Upper lobe of left lung (tissue), 6 donors: ENCODE results near the gene DNAJC18. TPM values are rescaled to one million over a fixed set of nuclear protein-coding genes. Genes with fewer than 3 reads are reported as not detected.

Experiments used
- ATAC-seq, 2 donors: fragments of 200-7000 bp; cut with Tn5 transposase; one replicate each; pipeline ENCODE4 v1.9.1; 2022; ENCODE audit warnings: mild to moderate bottlenecking in 2 of 2, moderate library complexity in 2 of 2; ENCODE audit not compliant: low FRiP score in 2 of 2
- DNase-seq, 2 donors: peaks; one replicate each; pipeline ENCODE4 v3.0.0-alpha.2; 2019 to 2020
- H3K27ac ChIP-seq, 4 donors: fragments of 200-600 bp; sonication (generic); one replicate each; pipeline ENCODE4 v1.5.1; 2016 to 2019
- H3K27me3 ChIP-seq, 4 donors: fragments of 200-600 bp; sonication (generic); one replicate each; pipeline ENCODE4 v1.5.1; 2017 to 2019
- H3K36me3 ChIP-seq, 4 donors: fragments of 200-600 bp; sonication (generic); one replicate each; pipeline ENCODE4 v1.5.1; 2016 to 2019
- H3K4me1 ChIP-seq, 4 donors: fragments of 200-600 bp; sonication (generic); one replicate each; pipeline ENCODE4 v1.5.1; 2018 to 2019
- H3K4me3 ChIP-seq, 4 donors: fragments of 200-600 bp; sonication (generic); one replicate each; pipeline ENCODE4 v1.5.1; 2017 to 2019; ENCODE audit warnings: mild to moderate bottlenecking in 2 of 4, moderate library complexity in 1 of 4
- H3K9me3 ChIP-seq, 4 donors: fragments of 200-600 bp; sonication (generic); one replicate each; pipeline ENCODE4 v1.5.1; 2018 to 2019
- CTCF ChIP-seq, 6 experiments: fragments of 450-650 bp in 4 of 6; fragments of 200-600 bp in 2 of 6; sonication (generic) in 2 of 6; IDR thresholded peaks; one replicate each; pipeline ENCODE4 v1.5.1; 2016 to 2019; ENCODE audit warnings: antibody characterized with exemption in 6 of 6
- EP300 ChIP-seq, 4 donors: sonication (generic); formaldehyde crosslinking; IDR thresholded peaks; one replicate each; pipeline ENCODE4 v1.5.1; 2017; ENCODE audit warnings: antibody characterized with exemption in 4 of 4, control low read depth in 2 of 4
- POLR2A ChIP-seq, 4 donors: fragments of 450-650 bp; IDR thresholded peaks; one replicate each; pipeline ENCODE4 v1.5.1; 2016 to 2017; ENCODE audit warnings: antibody characterized with exemption in 4 of 4, mild to moderate bottlenecking in 2 of 4
- POLR2AphosphoS5 ChIP-seq, 2 donors: sonication (generic); formaldehyde crosslinking; IDR thresholded peaks; one replicate each; pipeline ENCODE4 v1.5.1; 2017; ENCODE audit warnings: antibody characterized with exemption in 2 of 2
- whole genome bisulfite sequencing, 2 donors: methylation state at CpG; one replicate each; pipeline ENCODE4 v1.1.5; 2017 to 2018; 5-methylcytosine and 5-hydroxymethylcytosine counted together
- total RNA-seq, 6 donors: library from RNA; depleted of rRNA in 4 of 6; stranded (reverse); fragments of >200 nt in 4 of 6; gene quantifications; one replicate each; pipeline versions ENCODE4 v1.1.0 to v1.2.1, GENCODE V29; 2016 to 2021
- donor health status: DM: no; HTN: no; CAD: no; lungs with moderate emphysema.
- donor health status: DM: no; HTN: yes; CAD: no; lungs with severe emphysema.

Gene DNAJC18
- total RNA-seq, 6 donors from 2014 or later = 1.0 to 11.6 (median 6.3) TPM

DNA sequence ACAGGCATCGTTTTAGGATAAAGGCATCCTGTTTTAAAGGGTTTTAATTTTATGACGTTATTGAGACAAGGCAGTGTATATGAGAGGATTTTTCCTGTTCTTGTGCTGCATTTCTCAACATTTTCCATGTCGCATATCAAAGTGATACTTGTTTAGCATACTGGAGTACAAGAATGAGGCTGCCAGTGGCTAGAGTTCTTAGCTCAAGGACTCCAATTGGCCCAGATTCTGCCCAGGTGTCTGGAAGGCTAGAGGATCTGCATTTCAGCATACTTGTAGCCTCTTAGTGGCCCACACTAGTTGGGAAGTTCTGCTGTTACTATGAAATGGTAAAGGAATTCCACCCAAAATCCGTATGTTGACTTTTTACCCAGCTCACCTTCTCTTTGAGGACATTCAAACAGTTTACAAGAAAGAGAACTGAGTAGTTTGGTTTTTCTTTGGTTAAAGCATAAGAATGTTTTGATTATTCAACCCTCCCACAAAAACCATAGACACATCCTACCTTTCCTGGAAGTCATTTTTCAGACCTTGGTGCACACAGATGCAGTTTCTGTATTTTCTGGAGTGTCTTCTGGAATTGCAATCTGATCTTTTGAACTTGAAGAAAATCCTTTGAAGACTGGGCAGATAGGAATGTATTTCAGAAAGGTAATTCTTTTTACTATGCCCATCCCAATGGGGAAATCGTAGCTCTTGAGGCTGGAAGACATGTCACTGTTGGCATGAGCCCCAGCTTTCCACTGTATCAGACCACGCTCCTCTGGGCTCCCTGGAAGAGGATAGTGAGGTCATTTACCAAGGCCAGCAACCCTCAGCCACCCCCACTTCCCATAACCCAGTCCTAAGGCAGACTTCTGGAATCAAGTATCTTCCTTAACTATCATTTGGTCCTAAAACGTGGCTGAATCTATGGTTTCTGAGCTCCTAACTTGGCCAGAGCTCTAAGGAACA lies 67.6 kb downstream of the DNAJC18 start:
- Histone ChIP-seq H3K27ac (no peak overlapping the region), H3K36me3 (peaks cover 3 to 68% (median 43%) of the 10 kb centered on the region in 4 donors), H3K4me1 (no peaks in the 10 kb centered on the region), H3K4me3 (no peak overlapping the region), H3K9me3 (no peaks in the 10 kb centered on the region), H3K27me3 (no peaks in the 10 kb centered on the region)
- TF ChIP-seq POLR2AphosphoS5 (IDR thresholded peaks at IDR 0.05) = no peak
- no peak for TF ChIP-seq POLR2A (IDR thresholded peaks at IDR 0.05)
- TF ChIP-seq EP300 (IDR thresholded peaks at IDR 0.05) = no peak
- no peak for TF ChIP-seq CTCF (IDR thresholded peaks at IDR 0.05)
- ATAC-seq = peak in 1 of 2 donors; percentile 43
- 76 to 87% methylated on average over 7 of the region's 7 CpGs for WGBS, 2 donors
- DNase-seq = no peak

DNA sequence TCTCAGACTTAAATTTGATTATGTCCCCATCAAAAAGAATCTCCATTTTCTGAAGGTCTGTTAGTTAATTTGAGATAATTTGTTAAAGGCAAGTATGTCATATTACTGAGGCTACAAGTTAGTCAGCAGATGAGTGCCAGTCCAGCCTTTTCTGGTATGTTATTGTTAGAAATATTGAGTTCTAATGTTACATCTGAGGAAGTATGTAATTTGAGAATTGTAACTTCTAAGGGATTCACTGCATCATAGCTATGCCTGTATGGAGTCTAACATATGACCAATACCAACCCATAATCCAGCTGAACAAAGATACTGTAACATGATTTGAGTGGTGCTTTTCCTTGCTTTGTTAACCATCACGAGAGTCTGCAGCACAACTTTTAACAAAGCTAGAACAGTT lies 70.1 kb downstream of the DNAJC18 start:
- H3K4me1 ChIP-seq = no peaks in the 10 kb centered on the region
- TF ChIP-seq POLR2AphosphoS5 (IDR thresholded peaks at IDR 0.05) = no peak
- TF ChIP-seq EP300 (IDR thresholded peaks at IDR 0.05) = no peak
- no peak for TF ChIP-seq POLR2A (IDR thresholded peaks at IDR 0.05)
- TF ChIP-seq CTCF (IDR thresholded peaks at IDR 0.05) = no peak
- peaks cover 24 to 94% (median 61%) of the 10 kb centered on the region in 4 donors for H3K36me3 ChIP-seq
- no peaks in the 10 kb centered on the region for H3K9me3 ChIP-seq
- H3K27me3 ChIP-seq = no peaks in the 10 kb centered on the region
- ATAC-seq (no peak), DNase-seq (no peak)
- no peak overlapping the region for H3K27ac ChIP-seq
- WGBS, 2 donors = 91 to 97% methylated on average over 1 of the region's 1 CpG
- no peak overlapping the region for H3K4me3 ChIP-seq

DNA sequence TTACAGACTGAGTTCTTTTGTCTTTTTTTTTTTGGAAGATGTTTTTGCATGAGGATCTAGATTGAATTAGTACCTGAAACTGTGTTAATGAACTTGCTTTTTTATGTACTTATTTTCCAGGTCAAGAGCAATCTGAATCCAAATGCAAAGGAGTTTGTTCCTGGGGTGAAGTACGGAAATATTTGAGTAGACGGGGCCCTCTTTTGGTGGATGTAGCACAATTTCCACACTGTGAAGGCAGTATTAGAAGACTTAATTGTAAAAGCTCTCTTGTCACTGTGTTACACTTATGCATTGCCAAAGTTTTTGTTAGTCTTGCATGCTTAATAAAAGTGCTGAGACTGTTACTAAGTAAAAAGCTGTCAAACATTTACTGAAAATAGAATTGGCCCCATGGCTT lies 70.7 kb downstream of the DNAJC18 start:
- no peak overlapping the region for H3K27ac ChIP-seq
- no peak overlapping the region for H3K4me3 ChIP-seq
- H3K9me3 ChIP-seq = no peaks in the 10 kb centered on the region
- H3K36me3 ChIP-seq = peaks cover 27 to 99% (median 62%) of the 10 kb centered on the region in 4 donors
- TF ChIP-seq EP300 (IDR thresholded peaks at IDR 0.05) = no peak
- TF ChIP-seq POLR2AphosphoS5 (IDR thresholded peaks at IDR 0.05) = no peak
- TF ChIP-seq CTCF (IDR thresholded peaks at IDR 0.05) = no peak
- TF ChIP-seq POLR2A (IDR thresholded peaks at IDR 0.05) = no peak
- H3K4me1 ChIP-seq = no peaks in the 10 kb centered on the region
- ATAC-seq (no peak), DNase-seq (no peak)
- 71 to 79% methylated on average over 2 of the region's 2 CpGs for WGBS, 2 donors
- no peaks in the 10 kb centered on the region for H3K27me3 ChIP-seq

- Histone ChIP-seq H3K9me3 (no peaks in the 10 kb centered on the region), H3K36me3 (peaks cover 27 to 61% (median 42%) of the 10 kb centered on the region in 4 donors), H3K27ac (no peak overlapping the region), H3K4me3 (no peak overlapping the region), H3K4me1 (no peaks in the 10 kb centered on the region), H3K27me3 (no peaks in the 10 kb centered on the region)
- DNase-seq (no peak), ATAC-seq (no peak)
- TF ChIP-seq POLR2A (IDR thresholded peaks at IDR 0.05) (no peak), POLR2AphosphoS5 (IDR thresholded peaks at IDR 0.05) (no peak), EP300 (IDR thresholded peaks at IDR 0.05) (no peak), CTCF (IDR thresholded peaks at IDR 0.05) (no peak)
- 70 to 78% methylated on average over 2 of the region's 2 CpGs for WGBS, 2 donors
Measured at GRCh38 chr5:139364466-139364865, 74.9 kb downstream of the DNAJC18 start.
